ENCODE data around the gene NBEA.

GRCh38 chr13:34990399-34991214, 48.5 kb downstream of the NBEA start:
- TF ChIP-seq CTCF (conservative IDR thresholded peaks at IDR 0.05; ENCODE audit: low read depth, low read length) (no peak), EZH2phosphoT487 (IDR thresholded peaks at IDR 0.05; ENCODE audit: borderline replicate concordance, low read length) (no peak), EZH2 (IDR thresholded peaks at IDR 0.05; ENCODE audit: low read length, unreplicated experiment) (no peak)
